Activated CD4-positive, alpha-beta memory T cell treated with anti-CD3 and anti-CD28 coated beads, Interleukin-2, amount 10 ng/mL, durations not matched to agents 7 days and 5 days (primary cell): ENCODE data around the gene LCN10. TPM values are rescaled to one million over a fixed set of nuclear protein-coding genes. Genes with fewer than 3 reads are reported as not detected.

Experiments used
- CTCF ChIA-PET: fragments of 350-600 bp; sonication (Branson Sonifier 250); formaldehyde crosslinking; loops from one replicate; lab custom pipeline; 2021; ENCODE audit warnings: antibody characterized with exemption, inconsistent platforms; lab: Charles Lee
- POLR2A ChIA-PET: fragments of 350-600 bp; sonication (Branson Sonifier 250); formaldehyde crosslinking; loops from one replicate; lab custom pipeline; 2021; ENCODE audit warnings: antibody characterized with exemption; lab: Charles Lee
- DNase-seq: peaks from one replicate; pipeline ENCODE4 v3.0.0-alpha.2; 2020
- H3K27ac Mint-ChIP-seq: one replicate; pipeline ENCODE4 v1.8.0; 2021; ENCODE audit warnings: mild to moderate bottlenecking, mixed read lengths
- H3K27me3 Mint-ChIP-seq: one replicate; pipeline ENCODE4 v1.8.0; 2021; ENCODE audit warnings: mixed read lengths
- H3K36me3 Mint-ChIP-seq: one replicate; pipeline ENCODE4 v1.8.0; 2021; ENCODE audit warnings: low read depth, mixed read lengths
- H3K4me1 Mint-ChIP-seq: one replicate; pipeline ENCODE4 v1.8.0; 2021; ENCODE audit warnings: mixed read lengths
- H3K4me3 Mint-ChIP-seq: one replicate; pipeline ENCODE4 v1.8.0; 2021; ENCODE audit warnings: mild to moderate bottlenecking, mixed read lengths
- H3K9me3 Mint-ChIP-seq: one replicate; pipeline ENCODE4 v1.8.0; 2021; ENCODE audit warnings: mixed read lengths
- total RNA-seq, 2 experiments: library from RNA; stranded (reverse); gene quantifications; one replicate each; pipeline ENCODE4 v1.2.3, GENCODE V29; 2021

Gene LCN10
- total RNA-seq, 2 experiments from 2014 or later: not detected

DNA sequence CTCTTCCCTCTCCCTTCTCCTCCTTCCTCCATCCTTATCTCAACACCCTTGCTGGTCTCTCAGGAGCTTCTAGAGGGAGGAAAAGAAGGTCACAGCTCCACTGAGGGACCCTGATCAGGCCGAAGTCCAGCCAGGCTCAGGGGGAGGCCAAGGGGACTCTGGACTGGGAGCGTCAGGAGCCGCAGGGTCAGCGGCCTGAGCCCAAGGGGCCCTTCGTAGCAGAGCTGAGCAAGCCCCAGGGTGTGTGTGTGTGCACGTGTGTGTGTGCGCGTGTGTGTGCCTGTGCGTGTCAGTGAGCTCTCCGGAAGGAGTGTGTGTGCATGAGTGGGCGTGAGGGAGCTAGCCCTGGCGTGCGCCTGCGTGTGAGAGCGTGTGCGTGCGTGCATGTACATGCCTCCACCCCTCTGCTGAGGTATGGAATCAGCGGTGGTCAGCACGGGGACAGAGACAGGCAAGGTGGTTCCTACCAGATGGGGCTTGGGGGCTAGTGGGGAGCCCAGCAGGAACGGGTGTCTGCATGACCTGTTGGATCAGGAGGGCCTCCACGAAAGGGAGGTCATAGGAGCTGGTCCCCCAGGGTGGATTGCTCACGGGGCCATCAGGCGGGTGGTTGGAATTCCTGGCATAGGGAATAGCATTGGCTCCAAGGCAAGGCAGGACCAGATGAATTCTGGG, 45.5 kb downstream of the LCN10 start:
- peaks cover 22% of the 10 kb centered on the region for H3K27me3 Mint-ChIP-seq
- H3K27ac Mint-ChIP-seq: no peak overlapping the region
- no peaks in the 10 kb centered on the region for H3K36me3 Mint-ChIP-seq
- ChIA-PET CTCF (no interaction called here), POLR2A (interaction anchor here (0.6 to 1.9 kb wide), 2 partner anchors 14 to 30 kb away, joined by 4 to 9 read pairs; no protein-coding TSS in a partner anchor)
- no peak overlapping the region for H3K4me3 Mint-ChIP-seq
- no peaks in the 10 kb centered on the region for H3K9me3 Mint-ChIP-seq
- peaks cover 19% of the 10 kb centered on the region for H3K4me1 Mint-ChIP-seq
- DNase-seq: no peak

DNA sequence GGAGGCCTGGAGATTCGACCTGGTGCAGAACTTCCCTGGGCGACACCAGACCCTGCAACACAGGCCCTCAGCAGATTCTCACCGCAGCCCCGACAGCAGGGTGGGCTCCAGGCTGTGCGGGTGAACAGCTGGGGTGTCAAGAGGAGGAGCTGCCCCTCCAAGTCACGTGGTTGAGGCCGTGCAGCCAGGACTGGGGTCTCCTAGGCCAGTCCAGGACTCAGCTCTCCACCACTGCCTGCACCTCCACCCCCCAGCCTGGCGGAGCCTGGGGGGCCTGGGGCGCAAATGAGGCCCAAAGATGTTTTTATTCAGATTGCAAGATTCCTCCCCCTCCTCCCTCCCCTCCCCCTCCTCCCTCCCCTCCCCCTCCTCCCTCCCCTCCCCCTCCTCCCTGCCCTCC, 46.2 kb downstream of the LCN10 start:
- Mint-ChIP-seq H3K9me3 (no peaks in the 10 kb centered on the region), H3K4me3 (no peak overlapping the region), H3K27me3 (peaks cover 16% of the 10 kb centered on the region), H3K4me1 (peaks cover 14% of the 10 kb centered on the region), H3K27ac (no peak overlapping the region), H3K36me3 (no peaks in the 10 kb centered on the region)
- POLR2A ChIA-PET: no interaction called here
- no peak for DNase-seq
- CTCF ChIA-PET: no interaction called here

DNA sequence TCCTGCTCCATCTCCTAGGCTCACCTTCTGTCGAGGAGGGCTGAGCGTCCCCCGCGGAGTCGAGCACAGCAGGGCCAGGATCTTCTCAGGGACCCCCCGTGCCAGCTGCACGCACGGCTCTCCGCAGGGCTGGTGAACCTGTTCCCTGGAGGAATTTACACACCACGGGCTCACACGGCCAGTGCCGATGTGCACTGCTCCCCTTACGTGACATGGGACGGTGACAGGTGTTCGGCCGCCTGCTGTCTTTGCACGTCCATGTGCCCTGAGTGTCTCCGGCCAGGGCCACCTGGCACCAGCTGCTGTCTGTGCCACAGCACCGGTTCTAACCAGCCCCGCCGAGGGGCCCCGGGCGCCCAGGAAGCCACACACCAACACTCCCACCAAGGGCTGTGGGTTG, 46.8 kb downstream of the LCN10 start:
- H3K36me3 Mint-ChIP-seq: no peaks in the 10 kb centered on the region
- peaks cover 9% of the 10 kb centered on the region for H3K4me1 Mint-ChIP-seq
- H3K4me3 Mint-ChIP-seq: no peak overlapping the region
- H3K9me3 Mint-ChIP-seq: no peaks in the 10 kb centered on the region
- peaks cover 14% of the 10 kb centered on the region for H3K27me3 Mint-ChIP-seq
- POLR2A ChIA-PET: interaction anchor here (1.0 kb wide), 1 partner anchor 31 kb away, joined by 3 read pairs; no protein-coding TSS in a partner anchor
- no peak for DNase-seq
- CTCF ChIA-PET: no interaction called here
- no peak overlapping the region for H3K27ac Mint-ChIP-seq

GRCh38 chr9:136695435-136695895, 47.3 kb downstream of the LCN10 start:
- no peak overlapping the region for H3K27ac Mint-ChIP-seq
- H3K9me3 Mint-ChIP-seq: no peaks in the 10 kb centered on the region
- CTCF ChIA-PET: no interaction called here
- H3K4me3 Mint-ChIP-seq: no peak overlapping the region
- POLR2A ChIA-PET: interaction anchor here (1.0 kb wide), 1 partner anchor 32 kb away, joined by 3 read pairs; no protein-coding TSS in a partner anchor
- no peaks in the 10 kb centered on the region for H3K36me3 Mint-ChIP-seq
- DNase-seq: no peak
- H3K4me1 Mint-ChIP-seq: peaks cover 4% of the 10 kb centered on the region
- H3K27me3 Mint-ChIP-seq: peaks cover 14% of the 10 kb centered on the region

- Mint-ChIP-seq H3K4me3 (no peak overlapping the region), H3K27ac (no peak overlapping the region), H3K36me3 (no peaks in the 10 kb centered on the region), H3K4me1 (no peaks in the 10 kb centered on the region), H3K27me3 (peaks cover 17% of the 10 kb centered on the region), H3K9me3 (no peaks in the 10 kb centered on the region)
- ChIA-PET POLR2A (no interaction called here), CTCF (no interaction called here)
- DNase-seq: no peak
Observed at GRCh38 chr9:136694872-136695247, 47.9 kb downstream of the LCN10 start.

GRCh38 chr9:136694163-136694871, 48.4 kb downstream of the LCN10 start:
- H3K27me3 Mint-ChIP-seq: peaks cover 18% of the 10 kb centered on the region
- H3K4me1 Mint-ChIP-seq: no peaks in the 10 kb centered on the region
- POLR2A ChIA-PET: interaction anchor here (0.9 kb wide), 1 partner anchor 27 kb away, joined by 3 read pairs; no protein-coding TSS in a partner anchor
- no peaks in the 10 kb centered on the region for H3K9me3 Mint-ChIP-seq
- H3K4me3 Mint-ChIP-seq: no peak overlapping the region
- H3K36me3 Mint-ChIP-seq: no peaks in the 10 kb centered on the region
- CTCF ChIA-PET: interaction anchor here (1.2 kb wide), 1 partner anchor 209 kb away, joined by 4 read pairs; no protein-coding TSS in a partner anchor
- H3K27ac Mint-ChIP-seq: no peak overlapping the region
- peak; percentile 37 for DNase-seq

DNA sequence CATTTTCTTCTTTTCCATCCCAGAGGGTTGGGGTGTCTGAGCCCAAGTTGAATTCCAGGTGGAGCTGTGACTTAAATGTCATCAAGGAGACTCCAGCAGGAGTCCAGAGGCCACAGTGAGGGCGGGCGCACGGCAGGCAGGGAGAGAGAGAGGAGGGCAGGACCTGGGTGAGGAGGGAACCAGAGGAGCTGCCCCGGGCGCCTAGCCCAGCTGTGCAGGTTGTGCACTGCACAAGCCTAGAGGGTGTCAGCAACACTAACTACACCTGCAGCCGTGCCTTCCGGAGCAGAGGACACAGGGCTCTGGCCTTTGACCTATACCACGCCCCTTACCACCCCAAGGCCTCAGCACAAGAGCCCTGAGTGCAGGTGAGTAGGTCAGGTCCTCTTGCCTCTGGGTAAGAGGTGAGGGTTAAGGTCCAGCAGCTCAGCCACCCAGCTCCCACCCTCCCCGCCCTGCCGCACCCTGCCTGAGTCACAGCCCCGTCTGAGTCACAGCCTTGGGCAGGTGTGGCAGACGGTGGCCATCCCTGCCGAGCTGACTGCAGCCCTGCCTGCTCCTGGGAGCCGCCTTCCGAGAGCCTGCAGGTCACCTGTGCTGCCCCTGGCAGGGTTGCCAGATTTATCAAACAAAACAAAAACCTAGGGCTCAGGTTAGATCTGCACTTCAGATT, 49.1 kb downstream of the LCN10 start:
- ChIA-PET CTCF (interaction anchor here (1.2 kb wide), 1 partner anchor 208 kb away, joined by 4 read pairs; no protein-coding TSS in a partner anchor), POLR2A (interaction anchor here (0.9 kb wide), 1 partner anchor 28 kb away, joined by 3 read pairs; no protein-coding TSS in a partner anchor)
- Mint-ChIP-seq H3K27ac (no peak overlapping the region), H3K4me1 (no peaks in the 10 kb centered on the region), H3K36me3 (no peaks in the 10 kb centered on the region), H3K27me3 (peaks cover 18% of the 10 kb centered on the region), H3K9me3 (no peaks in the 10 kb centered on the region), H3K4me3 (no peak overlapping the region)
- DNase-seq: no peak

DNA sequence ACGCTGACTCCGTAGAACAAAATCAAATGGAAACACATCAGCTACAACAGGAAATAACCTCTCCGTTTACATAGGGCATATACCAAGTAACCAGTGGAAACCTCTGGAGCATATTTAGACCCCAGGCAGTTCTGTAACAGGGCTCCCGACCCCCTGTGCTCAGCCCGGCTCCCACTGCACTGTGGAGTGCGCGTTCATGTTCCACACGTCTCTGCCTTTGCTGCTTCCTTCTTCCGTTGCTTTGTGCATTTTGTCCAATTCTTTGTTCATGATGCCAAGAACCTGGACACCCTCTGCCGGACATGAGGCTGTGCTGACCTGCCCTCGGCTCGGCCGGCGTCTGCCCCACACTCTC, 49.6 kb downstream of the LCN10 start:
- CTCF ChIA-PET: interaction anchor here (1.2 kb wide), 1 partner anchor 207 kb away, joined by 4 read pairs; no protein-coding TSS in a partner anchor
- Mint-ChIP-seq H3K27ac (no peak overlapping the region), H3K4me1 (no peaks in the 10 kb centered on the region), H3K4me3 (no peak overlapping the region), H3K36me3 (no peaks in the 10 kb centered on the region), H3K9me3 (no peaks in the 10 kb centered on the region), H3K27me3 (peaks cover 20% of the 10 kb centered on the region)
- no peak for DNase-seq
- POLR2A ChIA-PET: no interaction called here

GRCh38 chr9:136692185-136693134, 50.3 kb downstream of the LCN10 start:
- DNase-seq: no peak
- Mint-ChIP-seq H3K27ac (no peak overlapping the region), H3K36me3 (no peaks in the 10 kb centered on the region), H3K27me3 (peaks cover 16% of the 10 kb centered on the region), H3K4me3 (no peak overlapping the region), H3K4me1 (no peaks in the 10 kb centered on the region), H3K9me3 (no peaks in the 10 kb centered on the region)
- CTCF ChIA-PET: no interaction called here
- POLR2A ChIA-PET: no interaction called here

DNA sequence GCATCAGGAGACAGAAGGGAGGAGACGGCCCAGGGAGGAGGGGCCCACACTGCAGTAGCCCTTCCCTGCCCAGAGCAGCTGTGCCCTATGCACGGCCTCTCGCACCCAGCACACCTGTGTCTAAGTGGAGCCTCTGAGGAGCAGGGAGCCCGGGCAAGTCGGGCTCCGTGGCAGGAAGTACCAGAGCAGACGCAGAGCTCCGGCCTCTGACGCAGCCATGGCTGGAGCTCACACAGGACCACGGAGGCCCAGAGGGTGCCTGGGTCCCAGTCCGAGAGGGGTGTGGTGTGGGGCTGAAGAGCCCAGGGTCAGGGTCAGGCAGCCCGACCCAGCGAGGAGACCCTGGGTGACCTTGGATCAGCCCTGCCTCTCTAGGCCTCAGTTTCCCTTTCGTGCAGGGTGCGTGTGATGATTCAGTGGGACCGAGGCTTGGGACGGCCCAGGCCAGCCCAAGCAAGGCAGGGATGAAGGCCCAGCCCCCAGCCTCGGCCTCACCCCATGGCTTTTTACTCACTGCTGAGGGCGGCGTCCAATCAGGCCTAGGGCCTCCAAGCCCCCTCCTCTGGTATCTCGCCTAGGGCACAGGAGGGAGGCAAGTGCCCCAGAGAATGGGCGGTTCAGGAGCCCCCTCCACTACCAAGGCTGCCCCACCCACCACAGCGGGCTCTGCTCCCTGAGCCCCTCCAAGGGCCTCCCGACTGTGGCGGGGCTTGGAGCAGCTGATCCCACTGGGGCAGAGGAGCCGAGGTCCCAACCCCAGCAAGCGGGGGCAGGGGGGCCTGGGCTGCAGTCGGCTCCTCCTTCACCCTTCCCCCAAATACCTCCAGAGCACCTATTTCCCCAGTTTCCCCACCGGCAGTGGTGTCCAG, 51.2 kb downstream of the LCN10 start:
- Mint-ChIP-seq H3K36me3 (no peaks in the 10 kb centered on the region), H3K9me3 (no peaks in the 10 kb centered on the region), H3K27me3 (peaks cover 14% of the 10 kb centered on the region), H3K27ac (no peak overlapping the region), H3K4me1 (no peaks in the 10 kb centered on the region), H3K4me3 (no peak overlapping the region)
- ChIA-PET CTCF (no interaction called here), POLR2A (no interaction called here)
- DNase-seq: no peak

DNA sequence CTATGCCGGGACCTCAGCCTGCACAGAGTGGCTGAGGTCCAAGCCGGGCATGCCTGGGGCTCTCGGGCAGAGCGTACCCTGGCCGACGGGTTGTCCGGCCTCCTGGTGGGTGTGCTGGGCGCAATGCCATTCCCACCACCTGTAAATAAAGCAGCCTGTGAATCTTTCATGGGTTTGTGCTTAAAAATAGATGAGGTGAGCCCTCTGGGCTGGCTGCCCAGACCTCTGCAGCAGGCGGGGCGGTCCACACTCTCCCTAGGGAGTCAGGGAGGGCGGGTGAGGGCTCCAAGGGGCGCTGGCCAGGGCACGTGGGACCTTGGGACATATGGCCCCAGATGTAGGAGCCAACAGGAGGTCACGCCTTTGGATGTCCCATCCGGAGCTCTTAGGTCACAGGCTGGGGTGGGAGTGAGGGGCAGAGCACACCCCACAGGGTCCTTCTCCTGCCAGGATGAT, 51.9 kb downstream of the LCN10 start:
- no peak overlapping the region for H3K27ac Mint-ChIP-seq
- no peak for DNase-seq
- no peaks in the 10 kb centered on the region for H3K9me3 Mint-ChIP-seq
- peaks cover 11% of the 10 kb centered on the region for H3K27me3 Mint-ChIP-seq
- peaks cover 5% of the 10 kb centered on the region for H3K4me1 Mint-ChIP-seq
- no peaks in the 10 kb centered on the region for H3K36me3 Mint-ChIP-seq
- ChIA-PET CTCF (no interaction called here), POLR2A (no interaction called here)
- no peak overlapping the region for H3K4me3 Mint-ChIP-seq
